Endothelial cell (in vitro differentiated cells): ENCODE measurements around the gene REEP6. TPM values are rescaled to one million over a fixed set of nuclear protein-coding genes. Genes with fewer than 3 reads are reported as not detected.

ENCODE experiments used
- DNase-seq: peaks from one replicate; pipeline ENCODE4 v3.0.0; 2021; ENCODE audit warnings: low spot score
- H3K27ac Mint-ChIP-seq: one replicate; pipeline ENCODE4 v1.8.0; 2021; ENCODE audit warnings: mixed read lengths, inconsistent platforms; ENCODE audit not compliant: unreplicated experiment
- H3K27me3 Mint-ChIP-seq: one replicate; pipeline ENCODE4 v1.8.0; 2021; ENCODE audit warnings: mild to moderate bottlenecking, moderate library complexity, mixed read lengths, inconsistent platforms; ENCODE audit not compliant: unreplicated experiment
- H3K36me3 Mint-ChIP-seq: one replicate; pipeline ENCODE4 v1.8.0; 2021; ENCODE audit warnings: mild to moderate bottlenecking, low read depth, mixed read lengths, inconsistent platforms; ENCODE audit not compliant: unreplicated experiment
- H3K4me1 Mint-ChIP-seq: one replicate; pipeline ENCODE4 v1.8.0; 2021; ENCODE audit warnings: mild to moderate bottlenecking, mixed read lengths, inconsistent platforms; ENCODE audit not compliant: unreplicated experiment
- H3K4me3 Mint-ChIP-seq: one replicate; pipeline ENCODE4 v1.8.0; 2021; ENCODE audit warnings: mild to moderate bottlenecking, mixed read lengths, inconsistent platforms; ENCODE audit not compliant: unreplicated experiment
- H3K9me3 Mint-ChIP-seq: one replicate; pipeline ENCODE4 v1.8.0; 2021; ENCODE audit warnings: mixed read lengths, inconsistent platforms; ENCODE audit not compliant: unreplicated experiment
- CTCF ChIP-seq: fragments of 200-600 bp; sonication (generic); IDR thresholded peaks from one replicate; pipeline ENCODE4 v1.5.0; 2021; ENCODE audit warnings: antibody characterized with exemption; ENCODE audit not compliant: unreplicated experiment
- total RNA-seq: library from RNA; stranded (reverse); fragmentation: NEBNext Ultra II Directional; extraction: Animal tissue kit (Norgen Biotek cat#: 25700); gene quantifications from one replicate; pipeline ENCODE4 v1.2.1, GENCODE V29; 2021; ENCODE audit not compliant: unreplicated experiment

REEP6 gene
- total RNA-seq, 1 donor from 2014 or later, result 2.3 TPM

- Mint-ChIP-seq H3K36me3 (no peaks in the 10 kb centered on the region), H3K4me3 (no peak overlapping the region), H3K9me3 (no peaks in the 10 kb centered on the region), H3K4me1 (no peaks in the 10 kb centered on the region), H3K27ac (no peak overlapping the region), H3K27me3 (peaks cover 12% of the 10 kb centered on the region)
- no peak for DNase-seq
- TF ChIP-seq CTCF, result no peak
Measured at GRCh38 chr19:1467490-1468273, 23.3 kb upstream of the REEP6 start.

- Mint-ChIP-seq H3K27me3 (peaks cover 16% of the 10 kb centered on the region), H3K27ac (no peak overlapping the region), H3K4me1 (no peaks in the 10 kb centered on the region), H3K9me3 (no peaks in the 10 kb centered on the region), H3K4me3 (no peak overlapping the region), H3K36me3 (peaks cover 4% of the 10 kb centered on the region)
- DNase-seq, result no peak
- TF ChIP-seq CTCF, result no peak
Measured at GRCh38 chr19:1468274-1468820, 22.6 kb upstream of the REEP6 start.

- no peak for DNase-seq
- Mint-ChIP-seq H3K4me3 (no peak overlapping the region), H3K27me3 (peaks cover 17% of the 10 kb centered on the region), H3K9me3 (no peaks in the 10 kb centered on the region), H3K4me1 (no peaks in the 10 kb centered on the region), H3K27ac (no peak overlapping the region), H3K36me3 (peaks cover 4% of the 10 kb centered on the region)
- no peak for TF ChIP-seq CTCF
Measured at GRCh38 chr19:1468821-1469254, 22.1 kb upstream of the REEP6 start.

DNA sequence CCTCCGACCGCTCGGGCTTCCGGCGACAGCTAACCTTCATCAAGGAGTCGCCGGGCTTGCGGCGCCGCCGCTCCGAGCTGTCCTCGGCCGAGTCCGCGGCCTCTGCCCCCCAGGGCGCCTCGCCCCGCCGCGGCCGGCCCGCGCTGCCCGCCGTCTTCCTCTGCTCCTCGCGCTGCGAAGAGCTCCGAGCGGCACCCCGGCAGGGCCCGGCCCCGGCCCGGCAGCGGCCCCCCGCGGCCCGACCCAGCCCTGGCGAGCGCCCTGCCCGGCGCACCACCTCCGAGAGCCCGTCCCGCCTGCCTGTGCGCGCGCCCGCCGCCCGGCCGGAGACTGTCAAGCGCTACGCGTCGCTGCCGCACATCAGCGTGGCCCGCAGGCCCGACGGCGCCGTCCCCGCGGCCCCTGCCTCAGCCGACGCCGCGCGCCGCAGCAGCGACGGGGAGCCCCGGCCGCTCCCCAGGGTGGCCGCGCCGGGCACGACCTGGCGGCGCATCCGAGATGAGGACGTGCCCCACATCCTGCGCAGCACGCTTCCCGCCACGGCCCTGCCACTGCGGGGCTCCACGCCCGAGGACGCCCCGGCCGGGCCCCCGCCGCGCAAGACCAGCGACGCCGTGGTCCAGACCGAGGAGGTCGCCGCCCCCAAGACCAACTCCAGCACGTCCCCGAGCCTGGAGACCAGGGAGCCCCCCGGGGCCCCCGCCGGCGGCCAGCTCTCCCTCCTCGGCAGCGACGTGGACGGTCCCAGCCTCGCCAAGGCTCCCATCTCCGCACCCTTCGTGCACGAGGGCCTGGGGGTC, 21.5 kb upstream of the REEP6 start:
- no peak for TF ChIP-seq CTCF
- Mint-ChIP-seq H3K4me1 (no peaks in the 10 kb centered on the region), H3K27ac (no peak overlapping the region), H3K36me3 (peaks cover 4% of the 10 kb centered on the region), H3K9me3 (no peaks in the 10 kb centered on the region), H3K4me3 (no peak overlapping the region), H3K27me3 (peaks cover 14% of the 10 kb centered on the region)
- no peak for DNase-seq

DNA sequence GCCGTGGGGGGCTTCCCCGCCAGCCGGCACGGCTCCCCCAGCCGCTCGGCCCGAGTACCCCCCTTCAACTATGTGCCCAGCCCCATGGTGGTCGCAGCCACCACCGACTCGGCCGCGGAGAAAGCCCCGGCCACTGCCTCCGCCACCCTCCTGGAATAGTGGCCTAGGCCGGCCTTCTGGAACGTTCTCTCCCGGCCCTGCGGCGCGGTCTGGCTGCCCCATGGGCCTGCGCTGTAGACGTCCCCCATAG, 21.0 kb upstream of the REEP6 start:
- TF ChIP-seq CTCF, result no peak
- H3K27me3 Mint-ChIP-seq, result peaks cover 11% of the 10 kb centered on the region
- H3K4me3 Mint-ChIP-seq, result no peak overlapping the region
- no peaks in the 10 kb centered on the region for H3K4me1 Mint-ChIP-seq
- no peaks in the 10 kb centered on the region for H3K9me3 Mint-ChIP-seq
- no peak overlapping the region for H3K27ac Mint-ChIP-seq
- H3K36me3 Mint-ChIP-seq, result peaks cover 4% of the 10 kb centered on the region
- DNase-seq, result no peak
